HG03521 (cell line): Measurements from ENCODE around the gene EHMT1.
"Not testable (repeated sequence)": the region's sequence is repeated elsewhere in the genome, so short reads cannot be mapped to it uniquely, and the experiment has no call there.

Experiments used
- ATAC-seq: cut with Tn5 transposase; IDR thresholded peaks from one replicate; pipeline ENCODE4 v1.9.1; 2021; ENCODE audit warnings: mild to moderate bottlenecking, moderate library complexity; ENCODE audit not compliant: unreplicated experiment

EHMT1 gene

GRCh38 chr9:137715866-137716693 lies 97.3 kb downstream of the EHMT1 start:
- ATAC-seq: not testable (repeated sequence)

GRCh38 chr9:137716694-137717287 lies 98.0 kb downstream of the EHMT1 start:
- ATAC-seq: no peak

GRCh38 chr9:137717776-137718327 lies 99.0 kb downstream of the EHMT1 start:
- no peak for ATAC-seq

- no peak for ATAC-seq
Observed at GRCh38 chr9:137719194-137719593, 100.4 kb downstream of the EHMT1 start.

- ATAC-seq: no peak
Observed at GRCh38 chr9:137720571-137721110, 101.8 kb downstream of the EHMT1 start.

- ATAC-seq: no peak
Observed at GRCh38 chr9:137721479-137721878, 102.7 kb downstream of the EHMT1 start.

- ATAC-seq: no peak
Observed at GRCh38 chr9:137721899-137722298, 103.1 kb downstream of the EHMT1 start.

- ATAC-seq: no peak
Observed at GRCh38 chr9:137722481-137722880, 103.7 kb downstream of the EHMT1 start.

- ATAC-seq: not testable (repeated sequence)
Observed at GRCh38 chr9:137723356-137723755, 104.6 kb downstream of the EHMT1 start.

GRCh38 chr9:137723783-137724445 lies 105.1 kb downstream of the EHMT1 start:
- ATAC-seq: no peak

- ATAC-seq: no peak
Observed at GRCh38 chr9:137724818-137725240, 106.0 kb downstream of the EHMT1 start.

GRCh38 chr9:137725598-137725997 lies 106.8 kb downstream of the EHMT1 start:
- no peak for ATAC-seq

- peak; percentile 67 for ATAC-seq
Observed at GRCh38 chr9:137726336-137726735, 107.5 kb downstream of the EHMT1 start.

- no peak for ATAC-seq
Observed at GRCh38 chr9:137726764-137727163, 108.0 kb downstream of the EHMT1 start.

- no peak for ATAC-seq
Observed at GRCh38 chr9:137727716-137728115, 108.9 kb downstream of the EHMT1 start.

GRCh38 chr9:137728444-137729311 lies 109.9 kb downstream of the EHMT1 start:
- ATAC-seq: no peak

GRCh38 chr9:137731216-137731946 lies 112.6 kb downstream of the EHMT1 start:
- no peak for ATAC-seq

- no peak for ATAC-seq
Observed at GRCh38 chr9:137731947-137732813, 113.4 kb downstream of the EHMT1 start.

GRCh38 chr9:137733429-137733828 lies 114.6 kb downstream of the EHMT1 start:
- ATAC-seq: no peak
